GM21360 (cell line): Measurements from ENCODE around the gene EYS.
A peak's percentile ranks its signal among the peaks of the same experiment; 100 is the strongest.

ENCODE experiments used
- ATAC-seq: cut with Tn5 transposase; IDR thresholded peaks from one replicate; pipeline ENCODE4 v1.9.1; 2021; ENCODE audit warnings: mild to moderate bottlenecking, moderate library complexity; ENCODE audit not compliant: unreplicated experiment

The EYS gene

DNA sequence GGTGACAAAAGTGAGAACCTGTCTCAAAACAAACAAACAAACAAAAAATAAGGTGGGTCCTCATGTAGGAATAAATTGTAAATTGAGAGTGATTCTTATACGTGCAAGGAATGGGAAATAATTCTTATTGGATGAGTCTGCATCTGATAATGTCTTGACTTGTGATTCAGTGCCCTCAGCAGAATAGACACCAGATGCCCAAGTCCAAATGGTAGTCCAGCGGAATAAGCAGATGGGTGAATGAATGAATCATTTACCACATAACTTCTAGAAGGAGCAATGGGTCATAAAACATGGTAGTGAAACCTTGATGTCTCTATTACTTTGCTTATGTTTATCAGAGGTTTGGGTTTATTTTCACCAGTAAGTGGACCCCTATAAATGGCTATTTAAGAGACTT, 1323.7 kb downstream of the EYS start:
- no peak for ATAC-seq

DNA sequence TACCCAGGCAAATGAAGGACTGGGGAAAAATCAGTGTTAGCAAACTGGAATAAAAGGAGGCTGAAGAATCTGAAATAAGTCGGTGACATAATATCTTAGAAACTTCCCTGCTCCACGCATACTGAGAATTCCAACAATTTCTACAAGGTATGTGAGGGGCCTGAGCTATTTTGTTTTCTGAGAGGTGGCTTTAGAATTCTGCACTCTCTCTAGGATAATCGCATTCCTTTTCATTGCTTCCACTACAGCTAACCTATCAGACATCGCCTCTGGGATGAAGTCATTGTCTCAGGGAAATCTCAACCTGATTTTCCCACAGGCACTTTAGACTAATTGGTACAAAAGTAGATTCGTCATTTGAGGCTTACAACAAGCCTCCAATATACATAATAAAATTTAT, 1330.6 kb downstream of the EYS start:
- no peak for ATAC-seq

DNA sequence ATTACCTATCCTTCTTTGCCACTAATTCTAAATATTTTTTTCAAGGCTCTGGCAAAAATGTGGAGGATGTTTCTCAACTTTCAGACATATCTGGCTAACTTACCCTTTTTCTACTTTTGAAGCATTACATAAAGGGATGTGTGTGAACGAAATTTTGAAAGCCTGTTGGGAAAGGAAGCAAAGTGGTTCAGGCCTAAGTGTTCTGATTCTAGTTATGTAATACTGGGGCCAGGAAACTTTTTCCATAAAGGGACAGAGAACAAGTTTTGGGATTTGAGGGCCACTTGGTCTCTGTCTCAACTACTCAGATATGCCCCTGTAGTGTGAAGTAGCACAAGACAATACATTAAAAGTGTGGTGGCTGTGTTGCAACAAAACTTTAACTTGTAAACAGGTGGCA, 1349.6 kb downstream of the EYS start:
- ATAC-seq = no peak

DNA sequence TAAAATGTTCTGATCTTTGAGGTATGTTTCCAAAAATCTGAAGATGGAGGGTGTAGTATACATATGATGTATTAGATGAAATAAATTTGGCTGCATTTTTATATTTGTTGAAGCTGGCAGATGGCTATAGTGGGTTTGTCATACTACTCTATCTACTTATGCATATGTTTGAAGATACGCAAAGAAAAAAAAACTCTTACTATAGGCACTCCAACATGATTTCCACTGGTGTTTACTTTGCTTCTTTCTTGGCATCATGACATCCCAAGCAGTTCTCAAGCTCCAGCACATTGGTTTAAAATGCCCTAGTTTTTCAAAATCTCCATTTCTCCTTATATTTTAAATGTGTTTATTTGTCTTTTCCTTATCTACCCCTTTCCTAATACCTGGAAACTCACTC, 1359.6 kb downstream of the EYS start:
- ATAC-seq = no peak

DNA sequence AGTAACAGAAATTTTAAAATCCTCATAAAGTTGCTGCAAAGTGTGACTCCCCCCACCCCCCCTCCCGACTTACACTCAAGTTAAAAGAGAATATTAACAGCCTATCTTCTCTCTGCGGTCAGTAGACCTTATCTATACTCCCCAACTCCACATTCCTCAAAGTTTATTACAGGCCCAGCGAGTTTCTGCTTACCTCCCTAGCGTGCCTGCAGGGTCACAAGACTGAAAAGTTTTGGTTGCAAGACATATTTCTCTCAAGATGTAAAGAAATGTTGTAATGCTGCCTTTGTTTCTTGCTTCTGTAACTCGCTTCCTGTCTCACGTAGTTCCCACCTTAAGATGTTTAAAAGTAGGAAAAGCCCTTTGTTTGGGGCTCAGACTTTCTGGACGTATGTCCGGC, 1371.8 kb downstream of the EYS start:
- no peak for ATAC-seq

DNA sequence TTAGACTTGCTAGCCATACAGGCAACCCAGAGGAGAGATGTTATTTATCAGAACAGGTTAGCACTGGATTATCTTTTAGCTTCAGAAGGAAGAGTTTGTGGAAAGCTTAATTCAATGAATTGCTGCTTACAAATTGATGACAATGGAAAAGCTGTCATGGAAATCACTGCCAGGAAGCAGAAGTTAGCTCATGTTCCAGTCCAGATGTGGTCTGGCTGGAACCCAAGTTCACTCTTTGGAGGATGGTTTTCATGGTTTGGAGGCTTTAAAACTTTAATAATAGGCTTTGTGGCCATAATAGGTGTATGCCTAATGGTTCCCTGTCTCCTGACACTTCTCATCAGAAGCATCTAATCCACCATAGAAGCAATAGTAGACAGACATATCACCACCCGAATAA, 1372.4 kb downstream of the EYS start:
- no peak for ATAC-seq

DNA sequence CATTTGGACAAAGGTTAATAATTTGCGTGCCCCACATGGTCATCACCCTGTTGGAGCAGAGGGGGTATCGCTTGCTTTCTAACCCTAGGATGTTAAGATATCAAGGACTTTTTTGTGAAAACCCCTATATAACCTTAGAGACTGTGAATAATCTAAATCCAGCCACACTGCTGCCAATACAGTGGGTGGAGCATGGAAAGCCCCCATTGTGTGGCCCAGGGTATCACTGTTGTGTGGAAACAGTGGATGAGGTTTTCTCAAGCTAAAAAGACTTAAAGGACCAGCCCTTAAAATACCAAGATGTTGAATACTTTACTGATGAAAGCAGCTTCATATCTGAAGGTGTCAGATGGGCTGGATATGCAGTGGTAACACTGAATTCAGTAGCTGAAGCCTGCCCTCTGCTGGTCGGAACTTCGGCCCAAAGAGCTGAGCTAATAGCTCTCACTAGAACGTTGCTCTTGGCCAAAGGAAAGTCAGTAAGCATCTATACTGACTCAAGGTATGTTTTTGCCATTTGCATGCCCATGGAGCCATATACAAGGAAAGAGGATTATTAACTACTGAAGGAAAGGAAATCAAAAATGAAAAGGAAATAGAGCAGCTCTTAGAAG, 1376.2 kb downstream of the EYS start:
- no peak for ATAC-seq

DNA sequence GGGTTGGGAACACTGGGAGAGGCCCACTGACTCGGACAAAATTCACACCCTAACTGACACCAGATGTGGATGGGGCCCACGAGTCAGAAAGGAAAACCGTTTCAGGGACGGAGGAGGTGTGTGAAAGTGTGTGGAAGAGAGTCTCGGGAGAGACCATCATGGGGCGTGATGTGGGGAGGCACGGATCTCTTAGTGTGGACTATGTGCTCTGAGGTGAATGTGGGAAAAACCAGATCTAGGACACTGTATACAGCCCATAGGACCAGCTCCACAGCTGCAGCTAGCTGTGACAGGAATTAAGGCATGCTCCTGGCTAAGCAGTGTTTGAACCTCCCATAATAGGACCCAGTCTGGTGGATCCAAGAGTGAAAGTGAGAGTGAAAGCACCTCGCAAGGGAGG, 1380.1 kb downstream of the EYS start:
- no peak for ATAC-seq

DNA sequence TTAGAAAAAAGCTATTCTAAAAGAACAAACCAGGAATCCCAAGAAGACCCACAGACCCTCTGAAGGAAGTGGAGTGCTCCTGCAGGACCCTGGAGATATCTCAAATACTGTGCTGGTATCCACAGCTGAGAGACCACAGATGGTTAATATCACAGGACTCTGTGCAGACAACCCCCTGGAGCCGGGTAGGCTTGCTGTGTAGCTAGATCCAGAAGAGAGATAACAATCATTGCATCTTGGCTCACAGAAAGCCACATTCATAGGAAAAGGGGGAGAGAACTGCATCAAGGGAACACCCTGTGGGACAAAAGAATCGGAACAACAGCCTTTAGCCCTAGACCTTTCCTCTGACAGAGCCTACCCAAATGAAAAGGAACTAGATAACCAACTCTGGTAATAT, 1381.9 kb downstream of the EYS start:
- no peak for ATAC-seq

DNA sequence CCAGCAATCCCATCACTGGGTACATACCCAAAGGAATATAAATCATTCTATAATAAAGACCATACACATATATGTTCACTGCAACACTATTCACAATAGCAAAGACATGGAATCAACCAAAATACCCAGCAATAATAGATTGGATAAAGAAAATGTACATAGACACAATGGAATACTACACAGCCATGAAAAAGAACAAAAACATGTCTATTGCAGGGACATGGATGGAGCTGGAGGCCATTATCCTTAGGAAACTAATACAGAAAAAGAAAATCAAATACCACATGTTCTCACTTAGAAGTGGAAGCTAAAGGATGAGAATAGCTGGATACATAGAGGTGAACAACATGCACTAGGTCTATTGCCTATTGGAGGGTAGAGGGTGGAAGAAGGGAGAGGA, 1396.8 kb downstream of the EYS start:
- ATAC-seq = no peak

DNA sequence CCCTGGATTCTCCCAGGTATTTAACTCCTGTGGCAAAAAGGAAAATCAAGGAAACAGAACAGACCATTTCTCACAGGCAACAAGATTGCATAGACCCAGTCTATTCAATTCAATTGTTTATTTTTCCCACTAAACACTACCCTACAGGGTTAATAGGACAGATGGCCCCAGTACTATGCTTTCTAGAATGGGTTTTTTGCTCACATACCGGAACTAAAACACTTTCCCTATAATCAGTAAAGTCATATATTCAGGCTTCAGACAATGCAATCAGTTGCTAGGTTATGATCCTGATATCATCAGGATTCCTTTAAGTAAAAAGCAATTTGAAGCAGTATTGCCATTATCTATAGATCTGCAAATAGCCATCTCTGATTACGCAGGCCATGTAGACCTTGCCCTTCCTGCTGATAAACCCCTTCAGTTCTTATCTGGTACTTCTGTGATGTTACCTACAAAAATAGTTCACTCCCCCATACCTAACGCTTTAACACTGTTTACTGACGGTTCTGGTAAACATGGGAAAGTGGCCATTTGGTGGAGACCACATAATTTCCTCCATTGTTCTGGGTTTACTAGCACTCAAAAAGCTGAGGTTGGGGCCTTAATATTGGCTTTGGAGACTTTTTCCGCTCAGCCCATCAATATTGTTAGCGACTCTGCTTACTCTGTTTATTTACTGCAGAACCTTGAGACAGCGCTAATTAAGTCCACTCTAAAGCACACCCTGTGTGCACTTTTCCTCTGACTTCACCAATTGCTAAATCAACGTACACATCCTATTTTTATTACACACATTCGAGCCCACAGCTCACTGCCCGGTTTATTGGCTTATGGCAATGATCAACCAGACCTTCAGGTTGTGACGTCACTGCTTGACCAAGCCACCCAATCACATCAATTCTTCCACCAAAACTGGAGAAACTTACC, 1405.5 kb downstream of the EYS start:
- ATAC-seq = no peak

DNA sequence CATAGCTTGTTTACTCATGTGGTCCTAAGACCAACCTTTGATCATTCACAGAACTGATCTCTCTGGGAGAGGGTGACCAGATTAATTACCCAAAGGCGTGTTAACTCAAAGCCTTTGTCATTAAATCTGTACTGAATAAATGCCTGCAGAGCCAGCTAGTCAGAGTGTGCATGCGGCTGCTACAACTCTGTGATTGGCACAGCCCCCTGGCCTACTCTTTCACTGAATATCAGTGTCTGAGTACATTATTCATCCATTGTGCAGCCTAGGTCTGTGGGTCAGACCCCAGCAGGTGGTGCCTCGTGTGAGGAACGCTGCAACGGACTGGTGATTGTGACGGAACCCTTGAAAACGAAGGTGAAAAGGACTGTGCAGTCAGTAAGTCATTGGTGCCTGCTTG, 1407.8 kb downstream of the EYS start:
- ATAC-seq = no peak

DNA sequence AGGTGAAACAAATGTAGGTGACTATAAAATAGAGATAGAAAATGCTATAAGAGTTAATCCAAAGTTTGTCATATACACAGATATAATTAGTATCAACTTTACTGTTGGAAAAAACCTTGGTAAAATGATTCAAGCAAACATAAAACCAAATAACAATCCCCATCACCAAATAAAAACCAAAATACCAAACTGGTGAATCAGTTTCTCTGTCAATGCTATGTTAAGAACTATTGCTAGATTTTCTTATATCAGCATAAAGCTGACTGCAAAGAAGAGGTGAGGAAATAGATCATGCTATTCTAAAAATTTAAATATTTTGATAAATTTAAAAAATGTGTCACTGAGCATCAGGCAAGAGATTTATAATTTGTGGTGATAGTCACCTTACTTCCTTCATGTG, 1413.0 kb downstream of the EYS start:
- ATAC-seq = no peak

DNA sequence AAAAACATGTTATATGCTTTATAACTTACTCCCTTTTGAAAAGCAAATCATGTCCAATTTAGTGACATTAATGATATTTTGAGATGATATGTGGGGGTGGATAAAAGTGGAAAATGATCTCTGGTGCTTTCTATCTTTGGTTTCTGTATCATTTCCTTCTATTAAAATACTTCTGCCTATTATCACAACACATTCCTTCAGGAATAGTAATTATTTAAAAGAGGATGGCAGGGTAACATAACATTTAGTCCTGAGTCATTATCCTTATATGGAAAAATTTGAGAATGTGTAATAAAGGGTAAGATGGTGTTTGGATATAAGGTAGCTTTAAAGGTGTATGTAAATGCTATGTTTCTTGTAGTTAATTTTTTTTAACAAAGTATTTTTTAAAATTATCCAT, 1413.7 kb downstream of the EYS start:
- ATAC-seq = no peak

DNA sequence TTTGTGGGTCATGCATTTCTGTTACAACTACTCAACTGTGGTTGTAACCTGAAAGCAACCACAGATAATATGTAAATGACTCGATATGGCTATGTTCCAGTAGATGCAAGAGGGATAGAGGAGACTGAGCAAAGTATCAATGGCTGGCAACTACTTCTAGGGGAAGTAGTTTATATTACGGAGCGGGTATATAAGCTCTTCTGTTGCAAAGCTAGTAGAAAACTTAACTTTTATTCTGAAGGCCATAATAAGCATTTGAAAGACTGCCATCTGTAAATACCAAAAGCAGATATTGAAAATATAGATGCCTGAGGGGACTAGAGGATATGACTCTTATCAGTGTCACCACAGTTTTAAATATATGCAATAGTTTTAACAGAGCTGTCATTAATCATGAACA, 1416.2 kb downstream of the EYS start:
- no peak for ATAC-seq

DNA sequence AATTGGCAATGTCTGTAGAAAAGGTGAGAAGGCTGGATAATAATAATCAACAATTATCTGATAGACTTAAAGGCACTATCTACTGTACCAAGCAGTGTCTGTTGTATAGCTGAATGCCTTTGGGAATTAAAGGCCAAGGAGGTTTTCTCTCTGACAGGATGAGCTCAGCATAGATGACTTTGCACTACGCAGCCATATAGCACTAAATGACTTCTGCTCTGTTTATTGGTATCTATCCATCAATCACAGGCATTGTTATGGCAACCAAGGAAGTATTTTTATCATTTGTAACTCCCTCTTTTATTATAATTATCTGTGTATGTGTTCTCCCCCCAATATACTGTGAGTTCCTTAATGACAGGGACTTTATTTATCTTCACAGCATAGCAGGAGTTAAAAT, 1417.1 kb downstream of the EYS start:
- no peak for ATAC-seq

DNA sequence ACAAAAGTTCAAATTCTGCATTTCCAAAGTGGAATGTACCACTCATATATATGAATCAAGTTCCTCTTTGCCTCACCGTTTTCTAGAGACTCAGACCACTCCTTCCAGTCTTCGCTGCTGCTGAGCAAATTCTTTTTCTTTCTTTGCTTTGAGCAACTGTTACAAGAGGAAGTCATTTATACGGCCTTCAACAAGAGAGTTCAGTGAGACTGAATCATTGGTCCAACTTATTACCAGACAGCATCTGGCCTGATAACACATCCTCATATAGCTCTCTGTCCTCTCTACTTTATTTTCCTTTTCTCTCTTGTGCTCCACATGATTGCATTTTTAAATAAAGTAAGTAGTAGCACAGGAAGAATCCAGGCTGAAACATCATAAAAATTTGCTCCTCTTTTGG, 1418.7 kb downstream of the EYS start:
- ATAC-seq = no peak

DNA sequence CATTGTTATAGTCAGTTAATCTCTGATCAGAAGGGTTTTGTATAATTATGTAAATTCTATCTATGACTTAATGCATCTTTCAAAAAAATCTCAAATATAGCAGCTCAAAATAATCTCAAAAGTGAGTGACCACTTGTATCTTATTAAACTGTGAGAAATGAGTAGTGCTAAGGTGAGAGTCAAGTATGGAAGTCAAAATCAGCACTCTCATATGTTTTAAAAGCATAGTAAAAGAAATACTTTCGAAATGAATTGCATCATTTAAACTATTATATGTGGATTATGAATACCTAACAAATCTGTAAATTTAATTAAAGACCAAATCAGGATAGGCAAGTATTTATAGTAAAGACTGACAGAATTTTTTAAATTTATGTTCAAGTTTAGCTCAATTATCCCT, 1425.9 kb downstream of the EYS start:
- ATAC-seq = no peak

DNA sequence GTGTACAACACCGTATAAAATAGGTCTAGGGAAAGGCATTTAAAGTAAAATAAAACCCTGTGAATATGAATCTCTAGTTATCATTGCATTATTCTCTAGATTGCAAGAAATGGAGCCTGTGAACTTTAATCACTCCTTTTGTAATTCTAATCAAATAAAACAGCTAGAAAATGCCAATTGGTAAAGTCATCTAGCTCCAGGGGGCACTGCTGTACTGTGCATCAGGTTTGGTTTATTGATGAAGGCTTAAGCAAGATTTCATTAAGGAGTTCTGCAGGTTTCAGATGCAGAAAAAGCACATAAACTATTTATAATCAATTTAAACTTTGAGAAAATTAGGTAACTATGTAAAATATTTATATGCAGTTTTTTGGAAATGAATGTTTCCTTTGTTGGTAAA, 1426.5 kb downstream of the EYS start:
- no peak for ATAC-seq

DNA sequence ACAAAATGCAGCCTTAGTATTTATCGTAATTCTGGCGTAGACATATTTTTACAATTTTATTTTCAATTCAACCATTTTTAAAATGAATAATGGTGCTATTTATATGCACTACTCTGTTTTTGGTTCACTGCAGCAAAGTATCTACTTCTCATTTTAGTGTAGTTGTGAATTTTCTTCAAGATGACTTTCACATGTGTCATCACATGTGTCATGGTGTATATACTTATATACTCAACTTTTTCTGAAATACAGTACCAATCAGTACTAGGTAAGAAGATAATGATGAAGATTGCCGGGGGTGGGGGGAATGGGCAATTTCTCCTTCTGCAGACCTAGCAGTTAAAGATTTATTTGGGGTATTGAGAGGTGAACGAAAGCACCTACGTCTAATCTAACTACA, 1436.9 kb downstream of the EYS start:
- no peak for ATAC-seq

DNA sequence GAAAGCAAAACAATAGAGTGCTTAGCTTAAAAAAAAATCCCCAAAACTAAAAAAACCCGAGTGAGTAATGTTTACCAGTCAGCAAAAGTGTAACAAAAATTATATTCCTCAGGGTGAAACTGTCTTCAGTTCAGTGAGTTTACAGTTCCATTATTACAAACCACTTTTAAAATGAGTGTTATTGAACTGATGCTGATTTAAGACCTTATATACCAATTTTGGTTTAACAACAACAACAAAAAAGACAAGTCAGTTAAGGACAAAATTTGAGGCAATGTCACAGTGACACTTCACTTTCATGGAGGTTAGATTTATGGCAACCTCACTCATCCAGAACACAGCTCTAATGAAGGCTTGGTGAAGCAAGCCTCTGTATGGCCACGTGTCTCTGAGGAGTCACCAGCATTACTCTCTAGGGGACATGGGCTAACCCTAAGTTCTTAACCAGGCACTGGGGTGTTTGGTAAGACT, 1440.6 kb downstream of the EYS start:
- ATAC-seq = peak; percentile 82

DNA sequence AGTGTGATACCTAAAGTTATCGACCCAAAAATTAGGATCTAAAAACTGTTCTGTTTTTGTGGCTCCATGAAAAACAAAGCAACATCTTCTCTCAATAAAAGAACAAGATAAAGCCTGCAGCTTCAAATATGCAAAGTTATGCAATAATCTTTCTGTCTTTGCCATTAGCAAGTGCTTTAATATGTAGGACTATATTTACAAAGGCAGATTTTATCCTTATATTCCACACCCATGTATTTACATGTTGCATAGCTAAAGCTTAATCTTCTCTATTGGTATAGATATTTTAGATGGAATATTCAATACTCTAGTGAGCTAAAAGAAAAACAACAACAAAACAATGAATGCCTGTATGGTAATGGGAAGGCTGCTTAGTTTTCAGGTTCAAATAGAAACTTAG, 1443.2 kb downstream of the EYS start:
- no peak for ATAC-seq

DNA sequence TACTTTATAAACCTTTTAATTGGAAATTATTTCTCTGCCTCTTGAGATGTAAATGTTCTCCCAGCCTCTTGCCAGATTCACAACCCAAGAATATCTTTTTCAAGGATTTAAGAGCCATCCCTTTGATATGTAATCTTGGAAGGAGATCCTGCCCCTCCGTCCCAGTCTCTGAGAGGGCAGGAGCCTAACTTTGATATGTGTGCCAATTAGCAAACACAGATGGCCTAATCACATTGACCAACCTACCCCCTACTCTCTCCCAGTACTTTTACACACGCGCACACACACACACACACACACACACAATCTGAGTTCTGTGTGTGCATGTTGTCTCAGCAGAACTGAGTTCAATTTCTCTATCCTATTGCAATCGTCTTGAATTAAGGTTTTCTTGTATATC, 1447.7 kb downstream of the EYS start:
- ATAC-seq = no peak
